NCI-H1436 treated with DMSO at 0.1 percent for 48 hours (cell line): ENCODE data around the gene ZBTB22.
"Not testable (repeated sequence)": the region's sequence is repeated elsewhere in the genome, so short reads cannot be mapped to it uniquely, and the experiment has no call there.

Source experiments
- DNase-seq: peaks from one replicate; lab custom pipeline; 2025; lab: John Stamatoyannopoulos, UW

The ZBTB22 gene

GRCh38 chr6:33298773-33299236 is 18.7 kb downstream of the ZBTB22 start, which contains the start of gene RGL2:
TSS of gene RGL2 (minus strand) at chr6:33298942. CDS start at chr6:33298610, 332 bp downstream.
- no peak for DNase-seq

GRCh38 chr6:33297956-33298772 is 19.4 kb downstream of the ZBTB22 start:
- DNase-seq: no peak

- DNase-seq: no peak
Measured at GRCh38 chr6:33297406-33297955, 20.1 kb downstream of the ZBTB22 start.

GRCh38 chr6:33296797-33297405 is 20.6 kb downstream of the ZBTB22 start:
- no peak for DNase-seq

- DNase-seq: no peak
Measured at GRCh38 chr6:33295621-33296369, 21.7 kb downstream of the ZBTB22 start.

GRCh38 chr6:33294086-33294823 is 23.3 kb downstream of the ZBTB22 start:
- no peak for DNase-seq

GRCh38 chr6:33292996-33293682 is 24.4 kb downstream of the ZBTB22 start:
- DNase-seq: no peak

- no peak for DNase-seq
Measured at GRCh38 chr6:33290459-33290858, 27.1 kb downstream of the ZBTB22 start.

- no peak for DNase-seq
Measured at GRCh38 chr6:33289784-33290315, 27.7 kb downstream of the ZBTB22 start.

GRCh38 chr6:33288921-33289783 is 28.4 kb downstream of the ZBTB22 start, which contains the start of the genes PFDN6 and WDR46:
TSS of gene PFDN6 (plus strand) at chr6:33289601. CDS start at chr6:33289857, 256 bp downstream.
TSS of gene WDR46 (minus strand) at chr6:33289239. CDS start at chr6:33289170, 69 bp downstream.
- peak; percentile 87 for DNase-seq

- no peak for DNase-seq
Measured at GRCh38 chr6:33288141-33288920, 29.2 kb downstream of the ZBTB22 start.

- DNase-seq: no peak
Measured at GRCh38 chr6:33286946-33287914, 30.3 kb downstream of the ZBTB22 start.

GRCh38 chr6:33285214-33285613 is 32.3 kb downstream of the ZBTB22 start:
- DNase-seq: not testable (repeated sequence)

- DNase-seq: no peak
Measured at GRCh38 chr6:33280539-33280938, 37.0 kb downstream of the ZBTB22 start.

GRCh38 chr6:33279971-33280511 is 37.5 kb downstream of the ZBTB22 start:
- no peak for DNase-seq

GRCh38 chr6:33279257-33279695 is 38.3 kb downstream of the ZBTB22 start:
- DNase-seq: no peak

GRCh38 chr6:33278810-33279209 is 38.7 kb downstream of the ZBTB22 start:
- DNase-seq: no peak
